HepG2 (cell line): ENCODE results near the gene SIX4. TPM values are rescaled to one million over a fixed set of nuclear protein-coding genes. Genes with fewer than 3 reads are reported as not detected.

Experiments
- ATAC-seq: fragments of 200-7000 bp; cut with Tn5 transposase; 3 replicates; pipeline ENCODE4 v1.9.1; 2020; ENCODE audit warnings: mild to moderate bottlenecking, moderate library complexity
- BruUV-seq: library from RNA; stranded (reverse); fragments of 400-500 nt; replicated peaks from 2 replicates; lab custom pipeline; 2021; lab: Mats Ljungman, UMichigan
- CTCF ChIA-PET: fragments of 300-600 bp; formaldehyde crosslinking; extraction: SDS; loops from one replicate; lab custom pipeline; 2021; ENCODE audit warnings: low total read pairs, inconsistent platforms, low intra/inter-chr PET ratio; lab: Yijun Ruan, JAX
- POLR2A ChIA-PET: fragments of 350-600 bp; sonication (Branson Sonifier 250); formaldehyde crosslinking; loops from one replicate; lab custom pipeline; 2020; ENCODE audit warnings: antibody characterized with exemption, inconsistent platforms; lab: Yijun Ruan, JAX
- DNase-seq: peaks from one replicate; pipeline ENCODE4 v3.0.0-alpha.2; 2015; ENCODE audit warnings: low spot score
- FAIRE-seq: peaks from 3 replicates; lab custom pipeline; 2011; peaks lifted over from hg19 to GRCh38; lab: Jason Lieb, UNC
- H2AFZ ChIP-seq: one replicate; pipeline ENCODE4 v1.6.1; 2011; ENCODE audit warnings: low read length, inconsistent platforms
- H3K27ac ChIP-seq: fragments of 300-600 bp; 3 replicates; pipeline ENCODE4 v1.8.0; 2011; ENCODE audit warnings: mixed run types, mild to moderate bottlenecking, mixed read lengths, low read length, inconsistent platforms; ENCODE audit not compliant: insufficient read depth; ENCODE audit errors: extremely low read length
- H3K27me3 ChIP-seq, 2 experiments: fragments of 200-600 bp in 1 of 2; 2 replicates in 1 of 2; 3 replicates in 1 of 2; pipeline versions ENCODE4 v1.6.0 to v1.8.0; 2011; ENCODE audit warnings: low read length in 2 of 2, mild to moderate bottlenecking in 2 of 2, moderate library complexity in 2 of 2, inconsistent platforms in 1 of 2; ENCODE audit not compliant: insufficient read depth in 2 of 2, control insufficient read depth in 1 of 2
- H3K36me3 ChIP-seq, 2 experiments: fragments of 200-600 bp in 1 of 2; replicated peaks in 1 of 2; 2 replicates in 1 of 2; 3 replicates in 1 of 2; pipeline versions ENCODE4 v1.5.1 to v1.8.0; 2011; ENCODE audit warnings: low read length in 2 of 2, inconsistent platforms in 1 of 2; ENCODE audit not compliant: insufficient read depth in 2 of 2, control insufficient read depth in 1 of 2
- H3K4me1 ChIP-seq: 2 replicates; pipeline ENCODE4 v1.5.1; 2012; ENCODE audit warnings: low read length, inconsistent platforms; ENCODE audit not compliant: insufficient read depth
- H3K4me2 ChIP-seq: 2 replicates; pipeline ENCODE4 v1.6.0; 2011; ENCODE audit warnings: low read depth, low read length, inconsistent platforms
- H3K4me3 ChIP-seq, 3 experiments: fragments of 200-600 bp in 1 of 3; sonication (generic), shearing (Covaris generic) in 1 of 3; replicated peaks in 1 of 3; 2 replicates each; pipeline ENCODE4 v1.5.1; 2011 to 2016; ENCODE audit warnings: low read length in 3 of 3, inconsistent platforms in 2 of 3, low read depth in 2 of 3, mild to moderate bottlenecking in 2 of 3, control low read depth in 1 of 3, mixed read lengths in 1 of 3; ENCODE audit not compliant: insufficient read depth in 1 of 3
- H3K79me2 ChIP-seq: one replicate; pipeline ENCODE4 v1.6.1; 2011; ENCODE audit warnings: low read length, inconsistent platforms; ENCODE audit not compliant: insufficient read depth
- H3K9ac ChIP-seq: 2 replicates; pipeline ENCODE4 v1.6.0; 2011; ENCODE audit warnings: mild to moderate bottlenecking, low read depth, low read length, inconsistent platforms; ENCODE audit not compliant: insufficient read depth
- H3K9me3 ChIP-seq: 2 replicates; pipeline ENCODE4 v1.5.1; 2012; ENCODE audit warnings: mild to moderate bottlenecking, low read length
- H4K20me1 ChIP-seq: 2 replicates; pipeline ENCODE4 v1.6.0; 2011; ENCODE audit warnings: inconsistent platforms, mild to moderate bottlenecking, low read length, moderate library complexity; ENCODE audit not compliant: insufficient read depth
- HIC2 ChIP-seq: sonication (generic); formaldehyde crosslinking; IDR thresholded peaks from 2 replicates; pipeline ENCODE4 v1.9.0; 2022; ENCODE audit warnings: low read depth, missing genetic modification reagents
- KDM6A ChIP-seq: IDR thresholded peaks from 2 replicates; pipeline ENCODE4 v1.6.1; 2016; ENCODE audit warnings: low read depth
- KLF16 ChIP-seq, 2 experiments: sonication (generic) in 1 of 2; formaldehyde crosslinking in 1 of 2; IDR thresholded peaks; 2 replicates each; pipeline versions ENCODE4 v1.6.1 to v1.8.0; 2016 to 2023; ENCODE audit warnings: missing genetic modification reagents in 2 of 2, missing compliant biosample characterization in 1 of 2
- MYPOP ChIP-seq: sonication (generic); formaldehyde crosslinking; IDR thresholded peaks from 2 replicates; pipeline ENCODE4 v1.8.1; 2023; ENCODE audit warnings: mild to moderate bottlenecking, moderate library complexity, missing genetic modification reagents
- PHF5A ChIP-seq: IDR thresholded peaks from one replicate; pipeline ENCODE4 v1.6.1; 2018; ENCODE audit warnings: low read depth, missing genetic modification reagents; ENCODE audit not compliant: unreplicated experiment
- POGK ChIP-seq: sonication (generic); formaldehyde crosslinking; conservative IDR thresholded peaks from 2 replicates; pipeline ENCODE4 v1.8.0; 2022; ENCODE audit warnings: mild to moderate bottlenecking, moderate library complexity, missing genetic modification reagents
- SYNCRIP ChIP-seq: fragments of 200-400 bp; formaldehyde crosslinking; IDR thresholded peaks from 2 replicates; pipeline ENCODE4 v1.6.1; 2018; ENCODE audit warnings: mild to moderate bottlenecking, low read depth, low read length; ENCODE audit not compliant: insufficient read depth
- ZNF639 ChIP-seq: conservative IDR thresholded peaks from 2 replicates; pipeline ENCODE4 v1.6.1; 2018; ENCODE audit warnings: missing genetic modification reagents
- ZSCAN12 ChIP-seq: sonication (generic); formaldehyde crosslinking; IDR thresholded peaks from 2 replicates; pipeline ENCODE4 v1.9.0; 2021; ENCODE audit warnings: mild to moderate bottlenecking, missing genetic modification reagents
- ZSCAN20 ChIP-seq: sonication (generic); formaldehyde crosslinking; IDR thresholded peaks from 2 replicates; pipeline ENCODE4 v1.4.0; 2020; ENCODE audit warnings: missing genetic modification reagents, mild to moderate bottlenecking, borderline replicate concordance
- WGBS: methylation state at CpG from one replicate; pipeline ENCODE4 v1.1.6; 2017; ENCODE audit warnings: low lambda C conversion rate; 5-methylcytosine and 5-hydroxymethylcytosine counted together
- in situ Hi-C: cut with HindIII; loops from 2 replicates; pipeline ENCODE4 v1.10.0; 2017; ENCODE audit warnings: low pct_unique_long_range_greater_than_20kb; ENCODE audit not compliant: extremely low pct_ligation_motif_present
- intact Hi-C: fragments of 100-400 bp; cut with micrococcal nuclease; formaldehyde crosslinking; loops from one replicate; pipeline ENCODE4 v1.10.0; 2022; ENCODE audit not compliant: unreplicated experiment
- polyA plus RNA-seq, 8 experiments: library from polyadenylated mRNA; depleted of rRNA in 3 of 8; stranded (reverse) in 7 of 8; unstranded in 1 of 8; fragments of >200 nt; fragmentation: Illumina TruSeq in 4 of 8; extraction: Trizol in 4 of 8; gene quantifications; 2 replicates each; pipeline versions ENCODE4 v1.2.1 to v1.2.3, GENCODE V29; 2011 to 2016; ENCODE audit warnings: low read depth in 4 of 8, missing spikeins in 1 of 8, mixed read lengths in 1 of 8; ENCODE audit not compliant: insufficient read depth in 1 of 8
- total RNA-seq, 5 experiments: library from RNA; depleted of rRNA; stranded (reverse); fragments of >200 nt; fragmentation: Illumina TruSeq; extraction: Trizol; gene quantifications; 2 replicates each; pipeline ENCODE4 v1.2.3, GENCODE V29; 2016; ENCODE audit warnings: low read depth in 1 of 5

SIX4 gene
- total and polyA plus RNA-seq, 2 of the 13 experiments (the other 11 are each of a cell fraction or from before 2014, with no cell fraction given), result 5.0 to 6.0 TPM

GRCh38 chr14:60679566-60680258, 44.4 kb downstream of the SIX4 start:
- ATAC-seq, result no peak

More at GRCh38 chr14:60679566-60680258, 44.4 kb downstream of the SIX4 start:
- H3K4me1 ChIP-seq, result peaks cover 7% of the 10 kb centered on the region; the same call in 1 of the 2 replicates
- H2AFZ ChIP-seq, result no peak overlapping the region
- no peak overlapping the region for H3K4me3 ChIP-seq
- no peak overlapping the region for H3K9ac ChIP-seq
- no peaks in the 10 kb centered on the region for H3K27me3 ChIP-seq
- no peaks in the 10 kb centered on the region for H3K79me2 ChIP-seq
- ChIA-PET CTCF (no interaction called here), POLR2A (no interaction called here)
- FAIRE-seq, result no peak
- in situ Hi-C loops (no loop called here), intact Hi-C loops (no loop called here)
- no peak for DNase-seq
- no peaks in the 10 kb centered on the region for H4K20me1 ChIP-seq
- H3K36me3 ChIP-seq, result no peaks in the 10 kb centered on the region
- no TSS peak for BruUV-seq
- no peak overlapping the region for H3K4me2 ChIP-seq
- H3K27ac ChIP-seq, result no peak overlapping the region
- WGBS, result 63% methylated on average over 4 of the region's 4 CpGs
- TF ChIP-seq ZSCAN20 (CRISPR knock-in tag) (no peak), HIC2 (CRISPR knock-in tag) (no peak), KLF16 (CRISPR knock-in tag; IDR thresholded peaks at IDR 0.05) (no peak), SYNCRIP (no peak), POGK (CRISPR knock-in tag) (no peak), PHF5A (CRISPR knock-in tag) (no peak), ZSCAN12 (no peak), ZNF639 (CRISPR knock-in tag) (no peak), MYPOP (CRISPR knock-in tag) (no peak), KDM6A (CRISPR knock-in tag) (no peak)
- no peaks in the 10 kb centered on the region for H3K9me3 ChIP-seq
